Occipital lobe (tissue), 2 donors: ENCODE measurements around the gene PCK2. TPM values are rescaled to one million over a fixed set of nuclear protein-coding genes. Genes with fewer than 3 reads are reported as not detected.
"Not testable (repeated sequence)": the region's sequence is repeated elsewhere in the genome, so short reads cannot be mapped to it uniquely, and the experiment has no call there.

Experiments used
- DNase-seq: peaks from one replicate; lab custom pipeline; 2025; lab: John Stamatoyannopoulos, UW
- total RNA-seq: library from RNA; depleted of rRNA; stranded (reverse); fragments of >200 nt; gene quantifications from one replicate; pipeline ENCODE4 v1.2.3, GENCODE V29; 2014

The PCK2 gene
- total RNA-seq, 1 donor from 2014 or later, result 1.1 TPM

DNA sequence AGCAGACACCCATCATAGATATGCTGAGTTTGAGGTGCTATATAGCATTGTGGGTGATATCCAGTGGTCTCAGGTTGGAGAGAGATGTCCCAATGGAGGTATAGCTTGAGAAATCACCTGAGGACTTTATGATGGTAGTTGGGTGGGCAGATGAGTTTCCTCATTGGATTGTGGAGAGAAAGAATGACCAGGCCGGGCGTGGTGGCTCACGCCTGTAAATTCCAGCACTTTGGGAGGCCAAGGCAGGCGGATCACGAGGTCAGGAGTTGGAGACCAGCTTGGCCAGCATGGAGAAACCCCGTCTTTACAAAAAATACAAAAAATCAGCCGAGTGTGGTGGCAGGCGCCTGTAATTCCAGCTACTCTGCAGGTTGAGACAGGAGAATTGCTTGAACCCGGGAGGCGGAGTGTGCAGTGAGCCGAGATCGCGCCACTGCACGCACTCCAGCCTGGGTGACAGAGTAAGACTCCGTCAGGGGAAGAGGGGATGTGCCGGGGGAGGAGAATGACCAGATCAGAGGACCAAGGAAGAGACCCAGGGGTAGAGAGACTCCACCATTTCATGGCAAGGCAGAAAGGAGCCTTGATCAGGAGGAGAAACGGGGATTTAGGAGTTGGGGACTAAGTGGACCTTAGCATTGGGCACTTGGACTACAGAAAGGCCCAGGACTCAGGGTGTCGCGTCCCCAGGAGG lies 757 bp upstream of the PCK2 start:
- no peak for DNase-seq

DNA sequence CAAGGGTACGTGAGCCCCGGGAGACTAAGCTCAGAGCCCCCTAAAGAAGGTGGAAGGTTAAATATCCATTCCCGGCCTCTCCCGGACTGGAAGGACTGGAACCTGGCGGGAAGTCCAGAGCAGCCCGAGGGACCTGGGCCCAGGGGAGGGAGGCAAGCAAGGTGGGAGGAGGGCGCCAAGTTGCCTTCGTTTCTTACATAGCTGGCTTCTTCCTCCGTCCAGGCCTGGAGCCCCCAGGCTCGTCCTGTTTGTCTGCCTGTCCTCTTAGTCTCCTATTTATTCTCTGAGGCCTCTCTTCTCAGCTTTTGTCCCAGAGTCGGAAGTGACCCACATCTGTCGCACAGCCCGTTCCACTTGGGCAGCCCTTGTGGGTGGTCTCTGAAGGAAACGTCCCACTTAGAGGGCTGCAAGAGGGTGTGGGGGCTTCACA lies 745 bp downstream of the PCK2 start:
- no peak for DNase-seq

DNA sequence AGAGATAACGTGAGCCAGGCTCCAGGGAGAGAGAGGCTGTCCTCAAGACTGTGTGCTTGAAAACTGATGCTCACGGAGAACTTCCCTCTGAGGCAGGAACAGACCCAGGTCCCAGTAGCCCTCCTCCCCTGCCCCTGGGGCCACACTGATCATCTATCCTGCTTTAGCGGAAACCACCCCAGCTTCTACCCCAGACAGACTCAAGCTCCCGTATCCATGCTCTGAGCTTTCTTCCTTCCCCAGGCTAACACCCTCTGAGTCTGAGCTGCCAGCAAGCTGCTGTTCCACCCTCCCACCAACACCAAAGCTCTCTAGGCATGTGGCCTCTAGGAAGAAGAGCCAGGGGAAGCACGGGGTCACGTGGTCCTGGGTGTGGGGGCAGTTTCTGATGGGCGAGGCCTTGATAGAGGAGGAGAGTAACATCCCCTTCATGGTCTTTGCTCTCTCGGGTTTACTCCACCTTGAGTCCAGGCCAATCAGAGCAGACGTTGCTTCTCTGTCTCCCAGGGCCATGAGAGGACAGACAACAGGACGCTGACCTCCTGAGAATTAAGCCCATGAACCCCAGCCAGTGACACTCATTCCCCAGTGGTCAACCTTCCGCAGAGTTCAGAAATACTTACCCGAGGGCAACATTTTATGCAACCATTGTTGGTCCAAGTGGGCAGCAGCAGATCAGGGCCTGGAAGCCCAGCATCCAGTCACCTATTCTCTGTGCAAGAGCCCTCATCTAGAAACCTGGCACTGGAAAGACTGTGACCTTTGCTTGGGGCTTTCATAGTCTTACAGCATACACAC lies 1.4 kb downstream of the PCK2 start:
- DNase-seq, result no peak

DNA sequence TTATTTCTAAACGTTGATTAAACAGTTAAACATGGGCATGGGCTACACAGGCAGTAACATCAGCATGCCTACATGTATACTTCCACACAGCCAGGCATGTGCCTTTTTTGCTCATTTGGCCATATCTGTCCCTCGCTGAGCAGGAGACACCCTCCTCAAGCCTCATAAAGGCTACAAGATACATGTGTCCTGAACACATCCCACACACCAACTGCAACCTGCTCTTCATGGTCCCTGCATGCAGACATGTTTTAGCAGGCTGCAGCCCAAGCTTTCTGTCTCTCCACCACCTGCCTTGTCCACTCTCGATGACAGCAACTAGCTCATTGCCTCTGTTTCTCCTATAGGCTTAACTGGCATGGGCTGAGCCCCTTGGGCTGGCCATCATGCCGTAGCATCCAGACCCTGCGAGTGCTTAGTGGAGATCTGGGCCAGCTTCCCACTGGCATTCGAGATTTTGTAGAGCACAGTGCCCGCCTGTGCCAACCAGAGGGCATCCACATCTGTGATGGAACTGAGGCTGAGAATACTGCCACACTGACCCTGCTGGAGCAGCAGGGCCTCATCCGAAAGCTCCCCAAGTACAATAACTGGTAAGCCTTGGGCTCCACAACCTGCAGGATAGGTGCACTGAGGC lies 2.6 kb downstream of the PCK2 start:
- no peak for DNase-seq

DNA sequence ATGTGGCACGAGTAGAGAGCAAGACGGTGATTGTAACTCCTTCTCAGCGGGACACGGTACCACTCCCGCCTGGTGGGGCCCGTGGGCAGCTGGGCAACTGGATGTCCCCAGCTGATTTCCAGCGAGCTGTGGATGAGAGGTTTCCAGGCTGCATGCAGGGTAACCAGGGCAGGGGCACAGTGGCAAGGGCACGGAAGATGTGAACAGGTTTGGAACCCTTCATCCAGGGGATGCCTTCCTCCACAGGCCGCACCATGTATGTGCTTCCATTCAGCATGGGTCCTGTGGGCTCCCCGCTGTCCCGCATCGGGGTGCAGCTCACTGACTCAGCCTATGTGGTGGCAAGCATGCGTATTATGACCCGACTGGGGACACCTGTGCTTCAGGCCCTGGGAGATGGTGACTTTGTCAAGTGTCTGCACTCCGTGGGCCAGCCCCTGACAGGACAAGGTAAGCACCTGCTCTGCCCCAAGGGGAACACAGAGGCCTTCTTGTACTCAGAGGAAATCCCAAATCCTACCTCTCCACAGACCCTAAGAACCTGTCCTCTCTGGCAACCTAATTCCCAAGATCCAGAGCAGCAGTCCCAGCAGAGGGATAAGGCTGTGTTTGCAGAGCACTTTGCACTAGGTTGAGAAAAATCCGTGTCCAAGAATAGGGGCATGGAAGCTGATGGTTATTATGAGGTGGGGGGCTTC lies 4.3 kb downstream of the PCK2 start:
- no peak for DNase-seq

DNA sequence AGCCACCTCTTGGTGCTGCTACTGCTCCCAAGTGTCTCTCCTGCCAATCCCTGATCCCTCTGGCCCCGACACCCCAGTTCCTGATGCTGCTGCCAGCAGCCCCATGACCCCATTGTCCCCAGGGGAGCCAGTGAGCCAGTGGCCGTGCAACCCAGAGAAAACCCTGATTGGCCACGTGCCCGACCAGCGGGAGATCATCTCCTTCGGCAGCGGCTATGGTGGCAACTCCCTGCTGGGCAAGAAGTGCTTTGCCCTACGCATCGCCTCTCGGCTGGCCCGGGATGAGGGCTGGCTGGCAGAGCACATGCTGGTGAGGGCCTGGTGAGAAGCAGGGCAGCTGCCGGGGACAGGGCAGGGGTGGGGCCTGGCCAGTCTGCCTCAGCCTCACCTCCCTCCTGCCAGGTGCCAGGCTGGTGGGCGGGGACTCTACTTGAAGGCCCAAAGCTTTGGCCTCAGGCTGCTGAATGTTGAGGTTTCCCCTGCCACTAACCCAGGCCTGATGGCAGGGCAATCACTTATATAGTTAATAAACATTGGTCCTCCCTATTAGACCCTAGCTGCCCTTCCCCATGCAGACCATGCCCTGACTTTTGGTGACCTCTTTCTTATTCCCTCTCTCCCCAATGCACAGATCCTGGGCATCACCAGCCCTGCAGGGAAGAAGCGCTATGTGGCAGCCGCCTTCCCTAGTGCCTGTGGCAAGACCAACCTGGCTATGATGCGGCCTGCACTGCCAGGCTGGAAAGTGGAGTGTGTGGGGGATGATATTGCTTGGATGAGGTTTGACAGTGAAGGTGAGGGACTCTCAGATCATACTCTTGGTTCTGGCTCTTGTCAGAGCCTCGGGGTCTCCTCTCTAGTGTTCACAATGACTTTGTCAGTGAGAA lies 5.1 kb downstream of the PCK2 start:
- DNase-seq, result no peak

DNA sequence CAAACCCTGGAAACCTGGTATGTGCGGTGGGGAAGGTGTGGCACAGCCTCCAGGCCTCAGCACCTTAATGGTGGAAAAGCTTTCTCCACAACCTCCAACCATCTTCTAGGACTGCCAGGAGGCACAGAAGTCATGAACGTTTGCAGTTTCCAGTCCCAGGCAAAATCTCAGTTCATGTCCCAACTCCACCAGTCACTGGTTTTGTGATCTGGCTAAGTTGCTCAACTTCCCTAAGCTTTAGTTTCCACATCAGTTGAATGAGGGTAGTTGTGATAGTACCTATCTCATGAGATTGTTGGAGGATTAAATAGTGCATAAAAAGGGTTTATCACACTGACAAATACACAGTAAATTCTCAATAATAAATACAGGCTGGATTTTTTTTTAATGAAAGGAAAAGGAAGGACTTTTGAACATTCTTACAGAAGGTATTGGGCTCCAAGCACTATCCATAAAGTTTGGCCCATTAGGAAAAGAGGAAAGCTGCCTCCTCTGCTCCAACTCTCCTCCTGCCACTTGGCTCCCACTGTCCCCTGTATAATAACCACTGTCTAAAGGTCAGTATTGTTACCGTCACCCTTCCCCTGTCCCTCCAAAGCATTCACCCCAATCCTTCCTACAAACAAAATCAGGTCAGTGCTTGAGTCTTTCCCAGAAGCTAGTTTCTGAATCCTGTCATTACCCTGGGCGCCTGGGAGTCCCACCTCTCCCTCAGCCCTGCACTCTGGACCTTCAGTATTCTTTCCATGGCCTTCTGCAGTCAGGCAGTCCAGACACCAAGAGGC lies 6.3 kb downstream of the PCK2 start:
- no peak for DNase-seq

DNA sequence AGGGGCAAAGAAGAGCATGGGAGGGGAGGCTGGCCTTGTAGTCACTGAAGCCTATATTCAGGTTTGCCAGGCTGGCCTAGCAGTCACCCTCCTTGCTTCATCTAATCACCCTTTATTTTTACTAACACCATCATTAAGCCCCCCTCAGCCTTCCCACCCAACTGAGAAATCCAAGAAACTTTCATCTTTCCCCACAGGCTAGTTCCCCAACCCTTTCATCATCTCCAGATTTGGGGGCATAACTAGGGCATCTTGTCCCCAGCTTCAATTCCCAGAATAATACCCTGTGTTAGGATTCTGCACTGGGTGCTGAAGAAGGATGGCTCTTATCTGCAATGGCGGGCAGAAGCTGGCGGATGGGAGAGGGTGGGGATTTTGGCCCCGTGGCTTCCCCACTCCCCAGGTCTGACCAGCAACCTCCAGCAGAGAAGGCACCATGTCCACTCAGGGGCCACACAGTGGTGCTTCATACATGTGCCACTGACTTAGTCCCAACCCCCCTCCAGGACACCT lies 6.9 kb downstream of the PCK2 start:
- DNase-seq, result no peak

DNA sequence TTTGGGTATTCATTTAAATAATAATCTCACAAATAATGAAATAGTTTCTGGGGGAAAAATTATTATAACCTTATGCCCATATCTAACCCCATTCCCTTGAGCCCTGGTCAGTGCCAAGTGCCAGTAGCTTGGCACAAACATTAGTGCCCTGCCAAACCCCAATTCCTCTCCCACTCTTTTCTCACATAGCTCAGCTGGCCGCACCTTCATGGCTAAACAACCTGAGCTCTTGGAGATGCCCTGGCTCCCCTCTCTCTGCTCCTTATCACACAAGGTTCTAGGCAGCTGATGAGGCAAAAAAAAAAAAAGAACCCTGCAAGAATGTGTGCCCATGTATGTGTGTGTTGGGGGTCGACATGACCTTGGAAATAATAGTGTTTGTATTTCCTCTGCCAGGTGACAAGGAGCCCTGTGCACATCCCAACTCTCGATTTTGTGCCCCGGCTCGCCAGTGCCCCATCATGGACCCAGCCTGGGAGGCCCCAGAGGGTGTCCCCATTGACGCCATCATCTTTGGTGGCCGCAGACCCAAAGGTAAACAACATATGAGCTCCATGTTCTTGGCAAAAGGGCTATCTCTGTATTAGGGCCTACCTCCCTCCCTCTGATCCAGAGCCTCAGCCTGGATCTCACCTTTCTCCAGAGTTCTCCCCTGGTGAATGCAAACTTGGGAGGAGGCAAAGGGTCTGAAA lies 8.4 kb downstream of the PCK2 start:
- DNase-seq, result no peak

DNA sequence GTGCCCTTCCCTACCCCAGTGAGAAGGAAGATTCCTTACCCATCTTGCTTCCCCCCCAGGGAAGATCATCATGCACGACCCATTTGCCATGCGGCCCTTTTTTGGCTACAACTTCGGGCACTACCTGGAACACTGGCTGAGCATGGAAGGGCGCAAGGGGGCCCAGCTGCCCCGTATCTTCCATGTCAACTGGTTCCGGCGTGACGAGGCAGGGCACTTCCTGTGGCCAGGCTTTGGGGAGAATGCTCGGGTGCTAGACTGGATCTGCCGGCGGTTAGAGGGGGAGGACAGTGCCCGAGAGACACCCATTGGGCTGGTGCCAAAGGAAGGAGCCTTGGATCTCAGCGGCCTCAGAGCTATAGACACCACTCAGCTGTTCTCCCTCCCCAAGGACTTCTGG lies 9.3 kb downstream of the PCK2 start:
- DNase-seq, result no peak

DNA sequence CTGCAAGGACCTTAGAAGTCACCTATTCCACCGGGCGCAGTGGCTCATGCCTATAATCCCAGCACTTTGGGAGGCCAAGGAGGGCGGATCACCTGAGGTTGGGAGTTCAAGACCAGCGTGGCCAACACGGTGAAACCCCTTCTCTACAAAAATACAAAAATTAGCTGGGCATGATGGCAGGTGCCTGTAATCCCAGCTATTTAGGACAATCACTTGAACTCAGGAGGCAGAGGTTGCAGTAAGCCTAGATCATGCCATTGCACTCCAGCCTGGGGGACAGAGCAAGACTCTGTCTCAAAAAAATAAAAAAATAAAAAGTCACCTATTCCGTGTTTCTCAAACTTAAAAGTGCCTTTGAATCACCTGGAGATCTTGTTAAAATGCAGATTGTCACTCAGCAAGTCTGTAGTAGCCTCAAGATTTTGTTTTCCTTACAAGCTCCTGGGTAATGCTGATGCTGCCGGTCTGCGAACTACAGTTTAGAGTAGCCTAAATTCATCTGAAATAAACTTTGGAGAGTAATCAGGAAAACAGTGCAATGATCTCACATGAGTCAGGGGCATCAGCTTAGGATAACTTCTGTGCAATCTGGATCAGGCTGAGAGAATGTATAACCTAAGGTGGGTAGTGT lies 11.6 kb downstream of the PCK2 start:
- not testable (repeated sequence) for DNase-seq

DNA sequence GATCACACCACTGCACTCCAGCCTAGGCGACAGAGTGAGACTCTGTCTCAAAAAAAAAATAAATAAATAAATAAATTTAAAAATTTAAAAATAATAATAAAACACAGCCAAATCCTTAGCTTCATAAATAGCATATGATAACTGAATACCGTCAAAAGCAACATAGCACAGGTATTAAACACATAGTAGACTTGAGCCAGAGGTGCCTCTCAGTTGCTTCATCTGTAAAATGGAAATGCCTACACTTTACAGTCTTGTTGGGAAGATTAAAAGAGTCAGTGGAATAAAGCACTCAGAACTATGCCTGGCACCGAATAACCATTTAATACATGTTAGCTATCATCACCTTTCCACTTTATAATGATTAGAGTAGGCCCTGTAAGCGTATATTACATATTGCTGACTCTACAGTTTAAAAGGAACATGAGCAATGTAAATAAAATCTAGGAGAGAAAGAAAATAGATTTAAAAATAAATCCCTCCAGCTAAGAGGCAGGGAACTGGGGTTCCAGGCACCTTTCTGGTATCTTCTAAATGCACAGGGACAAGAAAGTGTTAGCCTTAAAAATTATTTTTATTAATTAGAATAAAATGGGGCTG lies 12.7 kb downstream of the PCK2 start:
- no peak for DNase-seq

DNA sequence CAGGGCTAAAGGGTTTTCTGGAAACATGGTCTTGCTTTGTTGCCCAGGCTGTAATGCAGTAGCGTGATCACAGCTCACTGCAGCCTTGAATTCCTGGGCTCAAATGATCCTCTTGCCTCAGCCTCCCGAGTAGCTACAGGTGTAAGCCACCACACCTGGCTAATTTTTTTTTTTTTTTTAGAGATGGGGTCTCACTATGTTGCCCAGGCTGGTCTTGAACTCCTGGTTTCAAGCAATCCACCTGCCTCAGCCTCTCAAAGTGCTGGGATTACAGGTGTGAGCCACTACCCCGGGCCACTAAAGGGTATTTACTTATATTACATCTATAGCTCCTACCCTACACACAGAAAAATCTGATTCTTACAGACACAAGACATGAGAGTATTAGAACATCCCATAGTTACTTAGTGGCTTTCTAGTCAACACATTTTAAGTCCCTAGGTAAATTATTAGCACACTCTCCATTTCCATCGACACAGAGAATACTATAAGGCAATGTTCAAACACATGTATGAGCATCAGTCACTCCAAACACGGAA lies 14.3 kb downstream of the PCK2 start:
- DNase-seq, result no peak

DNA sequence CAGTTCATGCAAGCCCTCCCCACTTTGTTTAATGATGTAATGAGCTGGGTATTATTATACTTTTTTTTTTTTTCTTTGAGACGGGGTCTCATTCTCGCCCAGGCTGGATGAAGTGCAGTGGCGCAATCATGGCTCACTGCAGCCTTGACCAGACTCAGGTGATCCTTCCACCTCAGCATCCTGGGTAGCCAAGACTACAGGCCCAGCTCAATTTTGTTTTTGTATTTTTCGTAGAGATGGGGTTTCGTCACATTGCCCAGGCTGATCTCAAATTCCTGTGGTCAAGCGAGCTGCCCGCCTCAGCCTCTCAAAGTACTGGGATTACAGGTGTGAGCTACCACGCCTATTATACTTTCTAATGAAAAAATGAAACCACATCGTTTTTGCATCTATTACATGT lies 15.9 kb downstream of the PCK2 start:
- DNase-seq, result no peak

DNA sequence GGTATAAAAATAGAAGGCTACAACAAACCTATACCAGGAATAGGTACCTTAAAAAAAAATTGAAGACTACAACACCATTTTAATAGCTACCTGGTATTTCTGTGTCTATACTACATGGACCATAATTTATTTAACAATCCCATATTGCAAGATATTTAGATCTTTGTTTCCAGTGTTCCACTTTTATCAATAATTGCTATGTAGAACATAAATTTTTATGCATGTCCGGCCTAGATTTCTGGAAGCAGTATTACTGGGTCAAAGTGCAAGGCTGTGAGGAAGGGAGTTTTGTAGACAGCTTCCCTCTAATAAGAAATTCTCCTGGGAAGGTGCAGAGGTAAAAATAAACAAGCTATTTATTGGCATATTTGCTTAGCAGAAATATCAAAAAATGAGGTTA lies 16.4 kb downstream of the PCK2 start:
- no peak for DNase-seq

DNA sequence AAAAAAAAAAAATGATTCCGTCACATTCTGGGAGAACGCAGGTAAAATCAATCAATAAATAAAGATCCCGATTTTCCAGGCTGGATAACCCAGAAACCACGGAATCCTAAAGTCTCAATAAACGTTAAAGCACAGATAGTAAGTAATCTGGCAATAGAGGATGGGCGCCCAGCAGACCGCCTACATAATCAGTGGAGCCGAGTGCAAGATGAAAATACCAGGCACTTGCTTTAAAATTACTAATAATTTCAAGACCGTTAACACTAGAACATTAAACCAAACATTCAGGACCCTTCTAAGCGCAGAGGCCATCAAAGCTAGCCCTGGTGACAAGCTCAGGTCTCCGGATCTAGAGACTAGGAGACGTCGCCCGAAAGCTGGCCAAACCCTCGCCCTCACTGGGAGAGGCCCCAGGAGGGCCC lies 19.3 kb downstream of the PCK2 start:
- no peak for DNase-seq

DNA sequence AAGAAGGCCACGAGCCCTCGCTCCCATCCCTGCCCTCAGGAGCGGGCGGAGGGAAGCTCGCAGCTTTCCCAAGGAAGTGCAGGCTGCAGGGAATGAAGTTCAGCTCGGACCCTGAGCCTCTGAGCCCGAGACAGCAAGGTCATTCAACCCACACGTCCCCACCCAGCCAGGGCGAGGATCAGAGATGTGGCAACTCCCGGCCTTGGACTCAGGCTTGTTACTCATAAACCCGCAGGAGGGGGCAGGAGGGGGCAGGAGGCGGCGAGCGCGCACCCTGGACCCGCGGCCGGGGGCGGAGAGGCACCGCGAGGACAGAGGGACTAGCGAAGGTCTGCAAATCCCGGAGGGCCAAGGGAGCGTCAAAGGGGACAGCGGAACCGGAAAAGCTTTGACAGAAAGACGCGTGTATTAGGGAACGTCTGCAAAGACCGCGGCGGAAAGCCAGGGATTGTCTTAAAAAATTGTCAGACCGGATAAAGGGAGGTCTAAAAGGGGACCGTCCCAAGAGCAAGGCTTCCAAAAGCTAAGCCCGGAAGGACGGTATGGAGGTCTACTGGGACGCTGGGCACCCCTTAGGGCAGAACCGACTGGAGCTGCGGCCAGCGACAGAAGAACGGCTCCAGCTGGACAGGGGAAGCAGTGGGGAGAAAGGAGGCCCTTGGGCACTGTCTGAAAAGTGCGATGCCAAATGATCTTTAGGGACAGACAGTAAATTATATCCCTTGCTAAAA lies 19.9 kb downstream of the PCK2 start:
- peak; percentile 85 for DNase-seq
